Vagina (tissue), 2 donors: ENCODE measurements around the gene PLD5.

Source experiments
- POLR2A ChIP-seq, 2 donors: fragments of 450-650 bp; IDR thresholded peaks; one replicate each; pipeline ENCODE4 v1.6.1; 2017; ENCODE audit warnings: antibody characterized with exemption in 2 of 2, mild to moderate bottlenecking in 2 of 2, moderate library complexity in 2 of 2
- POLR2AphosphoS5 ChIP-seq, 2 donors: sonication (generic); formaldehyde crosslinking; IDR thresholded peaks; one replicate each; pipeline ENCODE4 v1.9.0; 2017; ENCODE audit warnings: antibody characterized with exemption in 2 of 2, mild to moderate bottlenecking in 2 of 2, low read depth in 1 of 2; ENCODE audit not compliant: insufficient read depth in 1 of 2
- TF ChIP-seq, protein P1 (sequence below), 3 experiments: fragments of 450-650 bp in 2 of 3; fragments of 200-600 bp in 1 of 3; sonication (generic) in 1 of 3; IDR thresholded peaks; one replicate each; pipeline ENCODE4 v1.5.1; 2017 to 2019; ENCODE audit warnings: antibody characterized with exemption in 3 of 3, mild to moderate bottlenecking in 2 of 3, moderate library complexity in 2 of 3

GRCh38 chr1:242140836-242141235 is 383.7 kb downstream of the PLD5 start:
- TF ChIP-seq POLR2A (IDR thresholded peaks at IDR 0.05) (no peak), POLR2AphosphoS5 (IDR thresholded peaks at IDR 0.05; ENCODE audit: insufficient read depth in 1 of 2, low read depth in 1 of 2) (no peak)
- TF ChIP-seq, protein P1, sequence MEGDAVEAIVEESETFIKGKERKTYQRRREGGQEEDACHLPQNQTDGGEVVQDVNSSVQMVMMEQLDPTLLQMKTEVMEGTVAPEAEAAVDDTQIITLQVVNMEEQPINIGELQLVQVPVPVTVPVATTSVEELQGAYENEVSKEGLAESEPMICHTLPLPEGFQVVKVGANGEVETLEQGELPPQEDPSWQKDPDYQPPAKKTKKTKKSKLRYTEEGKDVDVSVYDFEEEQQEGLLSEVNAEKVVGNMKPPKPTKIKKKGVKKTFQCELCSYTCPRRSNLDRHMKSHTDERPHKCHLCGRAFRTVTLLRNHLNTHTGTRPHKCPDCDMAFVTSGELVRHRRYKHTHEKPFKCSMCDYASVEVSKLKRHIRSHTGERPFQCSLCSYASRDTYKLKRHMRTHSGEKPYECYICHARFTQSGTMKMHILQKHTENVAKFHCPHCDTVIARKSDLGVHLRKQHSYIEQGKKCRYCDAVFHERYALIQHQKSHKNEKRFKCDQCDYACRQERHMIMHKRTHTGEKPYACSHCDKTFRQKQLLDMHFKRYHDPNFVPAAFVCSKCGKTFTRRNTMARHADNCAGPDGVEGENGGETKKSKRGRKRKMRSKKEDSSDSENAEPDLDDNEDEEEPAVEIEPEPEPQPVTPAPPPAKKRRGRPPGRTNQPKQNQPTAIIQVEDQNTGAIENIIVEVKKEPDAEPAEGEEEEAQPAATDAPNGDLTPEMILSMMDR (IDR thresholded peaks at IDR 0.05), result no peak
